Measurements from ENCODE around the gene TMEM178B.

Gene TMEM178B

DNA sequence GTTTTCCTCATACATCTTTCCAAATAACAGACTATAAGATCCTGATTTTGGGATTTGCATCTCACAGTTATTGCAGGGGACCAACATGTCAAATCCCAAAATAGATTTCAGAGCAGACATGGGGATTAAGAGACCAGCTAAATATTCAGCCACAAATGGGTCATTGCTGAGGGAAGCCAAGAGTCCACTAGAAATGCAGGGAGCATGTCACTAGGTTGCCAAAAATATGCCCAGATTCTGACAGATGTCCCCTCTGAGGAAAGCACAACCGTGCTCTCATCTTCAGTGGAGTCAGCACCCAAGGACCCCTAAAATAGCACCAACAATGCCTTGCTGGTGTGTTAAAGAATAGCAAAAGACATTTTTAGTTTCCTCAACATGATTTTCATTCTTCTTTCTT lies 421.2 kb downstream of the TMEM178B start:
- no peak for DNase-seq

DNA sequence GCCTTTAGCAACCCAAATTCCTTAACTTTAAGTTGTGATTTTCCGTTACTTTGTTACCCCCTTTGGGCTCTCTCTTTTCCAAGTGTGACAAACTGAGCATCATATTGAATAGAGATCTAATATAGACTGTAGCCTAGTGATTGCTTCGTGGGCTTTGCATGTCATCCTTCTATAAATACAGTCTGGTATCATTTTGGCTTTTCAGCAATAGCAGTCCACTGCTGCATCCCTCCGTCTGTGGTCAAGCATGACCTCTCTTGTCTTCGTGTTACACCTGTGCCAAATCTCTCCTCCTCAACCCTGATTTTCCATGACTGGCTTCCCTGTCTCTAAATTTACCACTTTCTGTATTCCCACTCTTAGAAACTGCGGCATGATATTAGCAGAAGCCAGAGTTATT lies 423.5 kb downstream of the TMEM178B start:
- no peak for DNase-seq

DNA sequence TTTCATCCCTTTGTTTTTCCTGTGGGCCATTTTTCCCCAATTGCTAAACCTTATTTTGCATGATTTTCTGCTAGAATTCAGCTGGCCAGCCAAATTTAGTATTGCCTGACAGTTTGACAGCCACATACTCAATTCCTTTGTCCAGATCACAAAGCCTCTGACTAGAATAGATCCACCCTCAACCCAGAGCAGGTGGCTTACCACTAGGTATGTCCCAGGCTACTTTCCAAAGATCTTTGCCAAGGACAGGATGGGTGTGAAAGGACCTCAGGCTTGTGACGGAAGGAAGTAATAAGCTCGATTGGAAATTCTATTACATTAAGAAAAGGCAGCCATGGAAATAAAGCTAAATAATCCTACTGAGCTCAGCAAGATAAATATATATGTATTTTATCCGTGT lies 426.7 kb downstream of the TMEM178B start:
- no peak for DNase-seq

DNA sequence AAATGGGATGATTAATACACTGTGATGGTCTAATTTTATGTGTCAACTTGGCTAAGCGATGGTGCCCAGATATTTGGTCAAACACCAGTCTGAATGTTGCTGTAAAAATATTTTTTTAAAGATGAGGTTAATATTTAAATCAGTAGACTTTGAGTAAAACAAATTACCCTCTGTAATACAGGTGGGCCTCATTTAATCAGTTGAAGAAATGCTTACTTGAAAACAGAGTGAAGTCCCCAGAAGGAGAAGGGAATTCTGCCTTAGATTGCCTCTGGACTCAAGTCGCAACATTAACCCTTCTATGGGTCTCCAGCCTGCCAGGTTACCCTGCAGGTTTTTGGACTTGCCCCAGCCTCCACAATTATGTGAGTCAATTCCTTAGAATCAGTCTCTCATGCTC lies 427.6 kb downstream of the TMEM178B start:
- no peak for DNase-seq

DNA sequence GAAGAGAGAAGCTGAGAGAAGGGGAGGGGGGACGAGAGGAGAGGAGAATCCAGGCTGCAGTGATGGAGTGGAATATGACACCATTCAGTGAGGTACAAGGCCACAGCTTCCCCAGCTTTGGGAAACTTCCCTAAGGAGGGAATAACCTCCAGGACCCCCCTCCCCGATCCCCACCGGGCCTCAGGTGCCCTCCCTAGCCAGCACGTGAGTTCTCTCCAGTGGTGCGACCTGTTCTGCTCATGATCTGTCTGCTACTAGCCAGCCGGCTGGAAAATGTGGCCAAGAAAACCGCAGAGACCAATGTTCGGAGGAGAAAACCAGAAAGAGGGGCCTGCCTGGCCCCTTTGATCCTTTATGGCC lies 437.4 kb downstream of the TMEM178B start:
- no peak for DNase-seq

DNA sequence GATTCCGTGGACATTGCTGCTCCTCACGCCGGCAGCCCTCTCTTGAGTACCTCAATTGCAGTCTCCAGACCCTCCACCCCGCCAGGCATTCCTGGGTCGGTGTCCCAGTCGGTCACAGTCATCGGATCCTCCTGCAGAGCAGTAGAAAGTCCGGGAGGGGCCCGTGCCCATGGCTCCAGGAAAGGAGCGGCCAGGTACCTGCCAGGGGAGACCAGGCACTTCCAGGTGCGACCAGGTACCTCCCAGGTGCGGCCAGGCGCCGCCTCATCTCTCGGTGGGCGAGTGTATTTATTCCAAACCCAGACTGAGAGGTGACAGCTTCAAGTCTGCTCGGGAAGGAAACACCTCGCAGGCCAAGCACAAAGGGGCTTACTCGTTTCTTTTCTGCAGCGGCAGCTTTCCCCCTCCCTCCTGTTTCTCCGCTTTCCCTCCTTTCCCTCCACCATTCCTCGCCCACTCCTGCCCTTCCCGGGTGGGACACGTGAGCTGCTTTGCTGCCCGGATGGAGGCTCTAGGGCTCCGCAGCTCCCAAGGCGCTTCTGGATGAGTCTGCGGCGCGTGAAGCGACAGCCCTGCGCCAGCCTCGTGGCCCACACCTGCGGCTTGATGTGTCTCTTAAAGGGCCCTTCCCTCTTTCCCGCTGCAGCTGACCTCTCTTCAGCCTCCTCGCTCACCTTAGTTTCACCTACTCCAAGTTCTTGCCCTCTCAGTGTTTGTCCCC lies 438.0 kb downstream of the TMEM178B start:
- DNase-seq: no peak

DNA sequence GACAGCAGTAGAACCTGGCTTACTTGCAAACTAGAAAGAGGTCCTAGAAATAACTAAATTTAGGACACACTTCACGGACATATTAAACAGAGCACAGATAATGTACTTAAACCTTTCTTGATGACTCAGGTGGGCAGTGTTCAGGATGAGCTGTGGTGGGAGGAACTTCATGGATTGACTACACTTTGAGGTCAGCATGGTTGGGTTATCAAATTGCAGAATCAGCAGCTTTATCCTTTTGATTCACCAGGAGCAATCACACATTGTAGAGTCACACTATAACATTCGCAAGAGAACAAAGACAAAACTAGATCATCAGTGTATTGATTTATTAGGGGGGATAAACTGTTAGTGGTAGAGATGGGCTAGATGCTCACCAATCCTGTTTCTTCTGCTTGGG lies 438.7 kb downstream of the TMEM178B start:
- no peak for DNase-seq

DNA sequence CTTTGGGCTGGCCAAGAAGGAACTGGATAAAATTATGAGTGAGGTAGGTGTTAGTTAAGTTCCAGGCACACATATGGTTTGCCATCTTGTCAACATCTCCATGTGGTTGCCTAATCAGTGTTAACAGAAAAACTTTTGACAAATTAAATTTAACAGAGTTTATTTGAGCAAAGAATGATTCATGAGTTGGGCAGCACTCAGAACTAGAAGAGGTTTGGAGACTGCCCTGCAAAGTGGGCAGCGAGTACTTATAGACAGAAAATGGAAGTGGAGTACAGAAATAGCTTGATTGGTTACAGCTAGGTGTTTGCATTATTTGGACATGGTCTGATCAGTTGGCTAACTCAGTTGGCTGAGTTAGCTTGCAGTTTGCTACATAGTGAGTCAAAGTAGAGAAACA lies 439.9 kb downstream of the TMEM178B start:
- no peak for DNase-seq

DNA sequence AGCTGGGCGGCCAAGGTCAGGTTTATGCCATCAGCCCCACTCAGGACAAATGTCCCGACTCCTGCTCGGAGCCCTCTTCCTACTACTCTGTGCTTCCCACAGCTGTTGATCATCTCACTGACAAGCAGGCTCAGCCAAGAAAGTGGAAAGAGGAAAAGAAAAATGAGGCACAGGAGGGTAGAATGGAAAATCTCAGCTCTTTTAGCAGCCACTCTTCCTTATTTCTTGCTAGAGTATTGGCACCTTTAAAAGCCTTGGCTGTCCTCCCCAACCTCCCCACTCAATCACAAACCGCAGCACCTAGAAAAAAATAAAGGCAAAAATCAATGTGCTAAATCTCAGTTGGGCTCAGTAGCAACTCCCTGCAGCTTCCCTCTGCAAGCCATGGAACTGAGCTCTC lies 442.1 kb downstream of the TMEM178B start:
- no peak for DNase-seq

DNA sequence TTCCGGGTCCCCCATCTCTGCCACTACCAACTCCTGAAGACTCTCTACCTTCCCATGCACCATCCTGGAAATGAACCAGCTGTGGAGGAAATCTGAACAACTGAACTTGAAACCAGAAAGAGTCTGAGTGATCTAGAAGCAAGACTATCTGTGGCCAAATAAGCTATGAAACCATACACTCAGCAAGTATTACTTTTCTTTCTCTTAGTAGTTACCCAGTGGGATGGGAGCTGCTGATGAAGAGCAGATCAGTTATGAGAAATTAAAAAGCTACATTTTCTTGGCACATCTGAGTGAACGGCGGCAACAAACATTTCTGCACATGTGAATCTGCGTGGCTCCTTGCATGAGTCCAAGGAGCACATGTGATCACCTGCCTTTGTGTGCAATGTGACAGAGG lies 445.8 kb downstream of the TMEM178B start:
- no peak for DNase-seq

DNA sequence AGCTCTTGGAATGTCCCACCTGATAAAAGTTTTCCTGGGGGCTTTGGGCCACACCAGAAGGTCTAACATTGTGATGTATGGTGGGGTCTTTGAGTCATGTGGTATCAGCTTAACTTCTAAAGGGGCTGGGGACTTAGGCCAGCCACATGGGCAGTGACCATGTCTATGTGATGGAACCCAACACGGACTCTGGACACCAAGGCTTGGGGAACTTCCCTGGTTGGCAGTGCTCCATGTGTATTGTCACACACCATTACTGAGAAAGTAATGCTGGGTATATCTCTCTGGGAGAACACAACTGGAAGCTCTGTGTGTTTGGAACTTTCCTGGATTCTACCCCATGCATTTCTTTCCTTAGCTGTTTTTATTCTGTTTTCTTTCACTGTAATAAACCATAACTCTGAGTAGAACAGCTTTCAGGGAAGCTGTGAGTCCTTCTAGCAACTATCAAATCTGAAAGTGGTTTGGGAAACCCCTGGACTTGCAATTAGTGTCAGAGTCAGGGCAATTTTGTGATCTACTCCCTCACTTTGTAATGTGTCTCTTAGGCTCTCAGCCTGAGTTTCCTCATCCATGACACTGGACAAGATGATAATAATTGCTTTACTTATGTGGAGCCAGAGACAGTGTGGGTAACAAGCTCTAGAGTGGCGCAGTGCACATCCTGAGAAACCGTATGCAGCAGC lies 448.9 kb downstream of the TMEM178B start:
- no peak for DNase-seq

DNA sequence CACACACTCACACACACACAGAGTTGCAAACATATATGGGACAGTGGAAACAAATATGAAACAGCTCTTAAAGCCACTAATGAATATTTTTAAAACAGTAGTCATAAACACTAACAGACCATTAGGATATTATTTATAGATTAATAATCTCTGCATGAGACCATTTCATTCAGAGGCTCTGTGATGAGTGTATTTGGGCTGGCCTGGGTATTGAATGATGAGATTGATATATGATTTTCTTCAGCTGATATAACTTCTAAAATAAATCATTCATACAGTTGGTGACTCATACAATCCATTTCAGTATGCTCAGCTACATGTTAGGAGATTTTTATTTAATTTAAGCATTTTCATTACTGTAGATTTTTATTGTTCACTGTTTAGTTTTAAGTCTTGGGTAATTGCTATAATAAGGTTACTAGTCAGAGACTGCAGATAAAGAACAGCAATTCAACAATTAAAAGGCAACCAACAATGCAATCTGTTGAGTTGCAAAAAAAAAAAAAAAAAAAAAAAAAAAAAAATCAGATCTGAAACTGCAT lies 452.2 kb downstream of the TMEM178B start:
- no peak for DNase-seq

DNA sequence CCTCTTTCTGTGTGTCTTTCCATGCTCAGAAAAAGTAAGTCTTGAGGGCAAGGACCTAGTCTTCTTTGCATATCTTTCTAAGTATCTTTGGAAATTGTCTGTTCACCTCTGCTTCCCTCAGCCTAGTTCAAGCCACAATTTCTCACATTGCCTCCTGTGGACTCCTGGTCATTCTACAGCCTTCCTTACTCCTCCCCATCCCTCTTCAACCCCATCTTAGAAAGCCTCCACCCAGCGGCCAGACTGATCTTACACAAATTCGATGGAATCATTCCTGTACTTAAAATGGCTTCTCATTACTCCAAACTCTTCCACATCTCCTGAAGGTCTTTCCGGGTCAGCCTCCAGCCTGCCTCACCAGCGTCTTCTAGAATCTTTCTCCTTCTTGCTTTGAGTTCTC lies 453.2 kb downstream of the TMEM178B start:
- DNase-seq: no peak

DNA sequence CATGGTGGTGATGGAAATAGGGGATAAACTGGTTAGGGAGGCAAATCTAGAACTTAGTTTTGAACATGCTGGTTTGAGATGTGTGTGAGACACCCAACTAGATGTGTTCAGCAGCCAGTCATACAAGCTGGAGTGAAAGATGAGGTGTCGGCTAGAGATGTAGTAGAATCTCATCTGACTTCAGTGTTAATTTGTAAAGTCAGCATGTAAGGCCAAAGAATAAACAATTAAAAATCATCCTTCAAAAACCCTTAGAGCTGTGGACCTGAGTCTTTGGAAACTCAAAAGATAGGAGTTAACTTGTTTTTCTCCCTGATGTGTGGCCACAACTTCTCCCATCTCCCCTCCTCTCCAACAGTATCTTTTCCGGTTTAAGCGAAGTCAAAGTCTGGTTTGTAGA lies 454.5 kb downstream of the TMEM178B start:
- DNase-seq: no peak
